Bone marrow (tissue), 2 donors: ENCODE data around the gene CD40LG.

Source experiments
- DNase-seq, 2 donors: peaks; one replicate each; lab custom pipeline; 2025; lab: John Stamatoyannopoulos, UW

CD40LG gene

DNA sequence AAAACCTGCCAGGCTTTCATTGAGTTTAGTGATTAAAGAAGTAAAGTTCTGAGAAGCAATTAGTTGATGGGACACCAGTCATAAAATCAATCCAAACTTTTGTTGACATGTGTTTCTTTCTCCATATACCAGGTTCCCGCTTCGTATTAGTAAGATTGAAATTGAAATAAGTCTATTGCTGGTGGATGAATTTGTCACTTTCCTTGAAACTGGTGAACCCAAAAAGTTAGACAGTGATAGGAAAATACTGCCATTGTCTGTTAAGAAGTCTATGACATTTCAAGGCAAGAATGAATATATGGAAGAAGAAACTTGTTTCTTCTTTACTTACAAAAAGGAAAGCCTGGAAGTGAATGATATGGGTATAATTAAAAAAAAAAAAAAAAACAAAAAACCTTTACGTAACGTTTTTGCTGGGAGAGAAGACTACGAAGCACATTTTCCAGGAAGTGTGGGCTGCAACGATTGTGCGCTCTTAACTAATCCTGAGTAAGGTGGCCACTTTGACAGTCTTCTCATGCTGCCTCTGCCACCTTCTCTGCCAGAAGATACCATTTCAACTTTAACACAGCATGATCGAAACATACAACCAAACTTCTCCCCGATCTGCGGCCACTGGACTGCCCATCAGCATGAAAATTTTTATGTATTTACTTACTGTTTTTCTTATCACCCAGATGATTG lies at the start of gene CD40LG:
CD40LG (plus strand) TSS at position 482 of the 684 bp plus-strand sequence; CDS start at position 573, 91 bp downstream.
- DNase-seq: no peak

GRCh38 chrX:136598631-136599030 lies 49.3 kb upstream of the CD40LG start:
- DNase-seq: no peak

DNA sequence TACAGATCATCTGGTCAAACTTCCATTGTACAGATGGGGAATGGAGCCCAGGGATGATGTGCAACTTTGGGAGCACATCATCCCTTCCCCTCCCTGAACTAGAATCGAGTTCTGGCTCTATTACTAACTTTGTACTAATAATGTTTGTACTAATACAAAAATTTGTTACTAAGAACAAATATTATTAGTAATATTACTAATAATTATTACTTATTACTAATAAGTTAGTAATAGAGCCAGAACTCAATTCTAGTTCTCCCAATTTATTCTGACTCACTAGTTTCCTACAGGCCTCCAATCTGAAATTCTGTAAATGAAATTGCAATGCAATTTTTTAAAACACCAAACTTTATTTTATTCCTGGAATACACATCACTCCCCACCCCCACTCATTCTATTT lies 47.9 kb upstream of the CD40LG start:
- DNase-seq: no peak

GRCh38 chrX:136607236-136607635 lies 40.7 kb upstream of the CD40LG start:
- no peak for DNase-seq

GRCh38 chrX:136608295-136608933 lies 39.5 kb upstream of the CD40LG start:
- peak in 1 of 2 donors; percentile 52 for DNase-seq

GRCh38 chrX:136616987-136617685 lies 30.8 kb upstream of the CD40LG start:
- DNase-seq: no peak

- DNase-seq: peak in 1 of 2 donors; percentile 55
Observed at GRCh38 chrX:136619899-136620505, 28.0 kb upstream of the CD40LG start.

- DNase-seq: no peak
Observed at GRCh38 chrX:136620780-136621179, 27.2 kb upstream of the CD40LG start.

DNA sequence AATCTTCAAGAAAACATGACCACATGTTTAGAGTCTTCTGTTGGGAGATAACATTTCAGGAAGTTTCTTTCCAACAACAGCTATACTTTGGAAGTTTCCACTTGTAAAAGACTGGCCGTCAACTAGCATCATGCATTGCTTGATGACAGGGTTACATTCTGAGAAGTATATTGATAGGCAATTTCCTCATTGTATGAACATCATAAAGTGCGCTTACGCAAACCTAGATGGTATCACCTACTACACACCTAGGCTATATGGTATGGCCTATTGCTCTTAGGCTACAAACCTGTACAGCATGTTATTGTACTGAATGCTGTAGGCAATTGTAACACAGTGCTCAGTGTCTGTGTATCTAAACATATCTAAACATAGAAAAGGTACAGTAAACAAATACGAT lies 25.4 kb upstream of the CD40LG start:
- DNase-seq: no peak

- peak in 1 of 2 donors; percentile 18 for DNase-seq
Observed at GRCh38 chrX:136623396-136623795, 24.6 kb upstream of the CD40LG start.

GRCh38 chrX:136625246-136625645 lies 22.7 kb upstream of the CD40LG start:
- no peak for DNase-seq

DNA sequence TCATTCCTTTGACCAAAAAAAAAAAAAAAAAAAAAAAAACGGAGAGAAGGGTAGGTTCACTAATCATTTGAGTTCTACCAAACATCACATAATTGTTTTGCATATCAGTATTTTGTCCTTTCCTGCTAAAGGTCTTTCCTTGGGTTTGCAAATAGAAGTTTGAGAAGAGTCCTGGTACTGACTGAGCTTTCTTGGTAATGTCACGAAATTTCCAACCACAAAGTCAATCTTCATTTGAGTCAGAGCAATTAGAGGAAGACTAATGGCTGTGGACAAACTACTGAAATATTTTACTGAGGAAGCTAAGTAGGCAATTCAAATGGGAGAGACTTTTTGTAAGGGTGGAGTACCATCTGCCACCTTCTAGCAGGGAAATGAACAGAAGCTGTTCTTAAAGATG lies 21.7 kb upstream of the CD40LG start:
- DNase-seq: no peak

- no peak for DNase-seq
Observed at GRCh38 chrX:136626891-136627290, 21.1 kb upstream of the CD40LG start.

GRCh38 chrX:136627409-136627808 lies 20.5 kb upstream of the CD40LG start:
- no peak for DNase-seq

- DNase-seq: no peak
Observed at GRCh38 chrX:136629084-136629750, 18.7 kb upstream of the CD40LG start.

GRCh38 chrX:136630881-136631280 lies 17.1 kb upstream of the CD40LG start:
- DNase-seq: no peak

DNA sequence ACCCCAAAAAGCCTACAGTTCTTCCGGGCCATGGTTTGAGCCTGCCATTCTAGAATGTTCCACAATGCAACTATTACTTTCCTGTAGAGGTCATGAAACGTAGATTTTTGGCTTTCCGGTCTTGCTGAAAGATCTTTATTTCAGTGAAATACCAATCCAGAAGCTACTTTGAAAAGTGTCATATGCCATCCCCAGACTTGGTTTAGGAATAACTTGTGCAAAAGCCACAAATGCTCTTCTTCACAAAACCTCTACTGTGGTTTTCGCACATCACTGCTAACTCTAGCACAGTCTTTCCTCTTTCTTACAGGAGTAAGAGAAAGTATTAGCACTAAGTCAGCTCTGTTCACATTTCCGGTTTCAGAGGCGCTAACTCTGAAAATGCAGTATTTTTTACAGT lies 12.7 kb upstream of the CD40LG start:
- peak in 1 of 2 donors; percentile 8 for DNase-seq

DNA sequence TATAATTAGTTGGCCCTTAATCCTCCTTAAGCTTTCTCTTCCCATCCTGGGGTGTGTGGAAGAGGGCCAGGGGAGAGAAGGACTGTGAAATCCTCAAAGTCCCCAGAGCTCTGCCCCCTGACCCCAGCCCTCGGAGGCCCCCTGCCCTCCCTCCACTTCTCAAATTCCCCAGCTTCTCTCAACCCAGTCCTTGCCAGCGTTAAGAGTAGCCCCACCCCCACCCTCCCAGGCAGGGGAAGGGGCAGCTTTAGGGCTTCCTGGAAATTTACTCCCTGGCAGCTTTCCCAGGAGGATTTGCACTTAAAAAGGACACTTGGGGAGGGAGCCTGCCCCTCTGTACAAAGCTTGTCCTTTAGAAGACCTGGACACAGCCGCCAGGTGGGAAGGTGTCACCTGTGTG lies 11.8 kb upstream of the CD40LG start:
- DNase-seq: no peak

DNA sequence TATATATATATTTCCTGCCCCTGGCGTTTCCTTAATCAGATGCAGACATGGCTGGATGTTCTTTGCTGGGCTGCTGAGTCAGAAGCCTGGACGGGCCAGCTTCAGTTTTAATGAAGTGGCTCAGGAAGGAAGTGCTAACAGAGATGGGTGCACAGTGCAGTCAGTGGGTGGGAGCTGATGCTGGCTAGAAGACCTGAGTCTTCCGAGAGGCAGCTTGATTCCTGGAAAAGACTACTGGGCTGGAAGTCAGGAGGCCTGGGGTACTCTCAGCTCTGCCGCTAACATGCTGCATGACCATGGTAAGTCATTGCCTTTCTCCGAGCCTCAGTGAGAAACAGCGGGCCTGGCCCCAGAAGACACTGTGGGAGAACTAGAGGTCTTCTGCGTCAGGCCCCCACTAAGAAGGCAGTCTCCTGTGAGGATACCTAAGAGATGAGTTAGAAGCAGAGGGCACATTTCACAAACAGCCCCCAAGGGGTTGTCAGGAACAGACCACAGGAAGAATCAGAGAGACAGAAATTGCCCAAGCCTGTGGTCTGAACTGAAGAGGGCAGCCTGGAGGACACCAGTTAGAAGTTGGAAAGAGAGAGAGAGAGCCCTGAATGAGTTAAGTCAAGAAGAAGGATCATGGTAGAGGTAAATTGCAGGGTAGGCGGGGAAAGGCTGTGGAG lies 8.3 kb upstream of the CD40LG start:
- DNase-seq: no peak

DNA sequence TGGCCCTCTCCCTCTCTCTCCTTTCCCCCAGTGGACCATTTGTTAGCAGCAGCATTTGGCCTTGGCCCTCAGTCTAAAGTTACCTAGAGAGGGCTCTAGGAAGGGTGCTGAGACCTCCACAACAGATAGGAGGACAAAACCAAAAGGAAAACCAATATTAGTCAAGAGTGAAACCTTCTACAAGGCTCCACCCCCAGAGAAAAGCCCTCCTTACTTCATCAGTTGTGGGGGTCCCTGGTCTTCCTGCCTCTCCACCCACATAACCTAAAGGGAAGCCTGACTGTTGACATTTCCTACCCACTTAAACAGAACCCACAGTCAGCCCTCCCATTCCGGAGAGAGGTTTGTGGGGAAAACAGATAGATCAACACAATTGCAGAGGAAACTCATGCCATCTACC lies 4.7 kb upstream of the CD40LG start:
- DNase-seq: peak in 1 of 2 donors; percentile 50

GRCh38 chrX:136646602-136647239 lies 1.2 kb upstream of the CD40LG start:
- DNase-seq: no peak
